Retinal pigment epithelial cell (primary cell): ENCODE data around the gene AKNAD1.
"Not testable (repeated sequence)": the region's sequence is repeated elsewhere in the genome, so short reads cannot be mapped to it uniquely, and the experiment has no call there.

Experiments
- DNase-seq: peaks from one replicate; pipeline ENCODE4 v3.0.0-alpha.2; 2010; ENCODE audit warnings: low read depth
- H3K4me3 ChIP-seq: 2 replicates; pipeline ENCODE4 v1.5.1; 2011; ENCODE audit warnings: mild to moderate bottlenecking, low read length, control low read depth, moderate library complexity
- CTCF ChIP-seq: conservative IDR thresholded peaks from 2 replicates; pipeline ENCODE4 v1.5.1; 2011; ENCODE audit warnings: low read depth, low read length, control low read depth, inconsistent platforms

Gene AKNAD1

GRCh38 chr1:108889706-108890384, 33.0 kb upstream of the AKNAD1 start:
- no peak for TF ChIP-seq CTCF
- H3K4me3 ChIP-seq: no peak overlapping the region
- DNase-seq: no peak

- H3K4me3 ChIP-seq, DNase-seq: not testable (repeated sequence)
These were observed 32.2 kb upstream of the AKNAD1 start for GRCh38 chr1:108889006-108889645.

GRCh38 chr1:108886292-108886691, 29.4 kb upstream of the AKNAD1 start:
- no peak for DNase-seq
- H3K4me3 ChIP-seq: no peak overlapping the region
- TF ChIP-seq CTCF: no peak

- H3K4me3 ChIP-seq: no peak overlapping the region
- no peak for DNase-seq
- no peak for TF ChIP-seq CTCF
These were observed 28.1 kb upstream of the AKNAD1 start for GRCh38 chr1:108884968-108885367.

- TF ChIP-seq CTCF: no peak
- H3K4me3 ChIP-seq: no peak overlapping the region
- no peak for DNase-seq
These were observed 25.9 kb upstream of the AKNAD1 start for GRCh38 chr1:108882837-108883236.

GRCh38 chr1:108881369-108881768, 24.5 kb upstream of the AKNAD1 start:
- peak; percentile 25 for DNase-seq
- H3K4me3 ChIP-seq: no peak overlapping the region
- TF ChIP-seq CTCF: no peak

- no peak for DNase-seq
- no peak overlapping the region for H3K4me3 ChIP-seq
- TF ChIP-seq CTCF: no peak
These were observed 24.0 kb upstream of the AKNAD1 start for GRCh38 chr1:108880850-108881249.
